T-helper 9 cell (primary cell): ENCODE data around the gene PLA1A.
"Not testable (repeated sequence)": the region's sequence is repeated elsewhere in the genome, so short reads cannot be mapped to it uniquely, and the experiment has no call there.

ENCODE experiments used
- DNase-seq: peaks from one replicate; pipeline ENCODE4 v3.0.0-alpha.2; 2020

The PLA1A gene

GRCh38 chr3:119580067-119580760 lies 17.5 kb upstream of the PLA1A start:
- DNase-seq: no peak

- DNase-seq: no peak
Observed at GRCh38 chr3:119582178-119582577, 15.5 kb upstream of the PLA1A start.

DNA sequence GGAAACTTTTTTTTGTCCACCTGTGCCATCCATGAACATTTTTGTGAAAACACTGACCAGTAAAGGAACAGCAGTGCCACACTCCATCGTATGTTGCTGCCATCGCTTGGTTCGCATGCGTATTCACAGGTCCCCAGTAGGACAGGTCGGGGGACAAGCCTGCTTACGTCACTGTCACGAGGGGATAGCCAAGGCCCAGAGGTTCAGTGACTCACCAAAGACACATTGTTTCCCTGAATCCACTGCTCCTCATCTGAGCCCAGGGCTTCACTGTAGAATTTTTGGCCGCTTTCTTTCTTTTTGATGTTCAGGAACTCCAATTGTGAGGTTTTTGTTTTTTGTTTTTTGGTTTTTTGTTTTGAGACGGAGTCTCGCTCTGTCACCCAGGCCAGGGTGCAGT lies 12.5 kb upstream of the PLA1A start:
- DNase-seq: no peak

DNA sequence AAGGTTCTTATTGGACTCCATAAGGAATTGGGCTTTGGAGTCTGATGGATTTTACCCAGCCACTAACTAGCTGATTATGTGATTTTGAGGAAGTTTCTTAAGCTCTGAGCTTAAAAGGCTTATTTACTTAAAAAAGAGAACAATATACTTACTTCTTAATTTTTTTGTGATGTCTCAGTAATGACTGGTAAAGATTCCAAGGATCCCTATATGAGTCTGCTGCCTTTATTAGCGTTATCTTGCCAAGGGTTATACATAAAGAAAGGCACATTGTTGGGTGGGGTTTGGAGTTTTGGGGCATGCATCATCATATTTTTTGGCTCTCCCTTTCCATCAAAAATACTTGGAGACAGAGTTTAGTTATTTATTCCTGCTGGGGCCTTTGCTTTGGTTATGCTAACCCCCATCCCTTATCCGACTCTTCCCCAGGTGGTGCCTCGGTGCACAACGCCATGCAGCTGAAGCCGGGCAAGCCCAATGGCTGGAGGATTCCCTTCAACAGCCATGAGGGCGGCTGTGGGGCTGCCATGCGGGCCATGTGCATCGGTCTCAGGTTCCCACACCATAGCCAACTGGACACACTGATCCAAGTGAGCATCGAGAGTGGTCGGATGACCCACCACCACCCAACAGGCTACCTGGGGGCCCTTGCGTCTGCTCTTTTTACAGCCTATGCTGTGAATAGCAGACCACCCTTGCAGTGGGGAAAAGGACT lies 11.7 kb upstream of the PLA1A start:
- DNase-seq: no peak

GRCh38 chr3:119586733-119587172 lies 10.9 kb upstream of the PLA1A start:
- no peak for DNase-seq

DNA sequence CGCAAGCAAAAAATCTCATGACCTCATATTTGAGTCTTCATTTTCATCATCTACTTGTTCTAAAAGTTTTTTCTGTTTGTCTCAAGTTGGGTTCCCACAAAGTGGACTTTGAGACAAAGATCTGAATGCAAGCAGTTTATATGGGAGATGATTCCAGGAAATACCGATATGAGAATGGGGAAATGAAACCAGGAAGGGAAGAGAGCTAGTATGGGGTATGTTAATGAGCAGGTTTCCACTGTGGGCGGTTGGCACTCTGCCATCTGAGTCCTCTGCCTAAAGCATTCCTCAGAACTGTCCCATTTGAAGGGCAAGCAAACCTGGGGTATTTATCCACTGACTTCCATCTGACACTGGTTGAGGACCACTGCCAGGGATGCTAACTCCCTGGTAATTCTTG lies 9.6 kb upstream of the PLA1A start:
- DNase-seq: no peak

- no peak for DNase-seq
Observed at GRCh38 chr3:119589102-119589773, 8.4 kb upstream of the PLA1A start.

- DNase-seq: no peak
Observed at GRCh38 chr3:119590706-119591105, 7.0 kb upstream of the PLA1A start.

GRCh38 chr3:119592861-119593260 lies 4.8 kb upstream of the PLA1A start:
- DNase-seq: no peak

GRCh38 chr3:119594066-119594465 lies 3.6 kb upstream of the PLA1A start:
- DNase-seq: no peak

DNA sequence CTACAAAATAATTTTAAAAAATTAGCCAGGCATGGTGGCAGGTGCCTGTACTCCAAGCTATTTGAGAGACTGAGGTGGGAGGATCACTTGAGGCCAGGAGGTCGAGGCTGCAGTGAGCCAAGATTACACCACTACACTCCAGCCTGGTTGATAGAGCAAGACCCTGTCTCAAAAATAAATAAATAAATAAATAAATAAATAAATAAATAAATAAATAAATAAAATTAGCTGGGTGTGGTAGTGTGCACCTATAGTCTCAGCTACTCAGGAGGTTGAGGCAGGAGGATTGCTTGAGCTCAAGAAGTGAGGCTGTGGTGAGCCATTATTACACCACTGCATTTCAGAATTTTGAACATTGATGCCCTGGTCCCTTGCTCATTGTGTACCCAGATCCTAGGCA lies 2.8 kb upstream of the PLA1A start:
- DNase-seq: not testable (repeated sequence)

GRCh38 chr3:119595639-119596334 lies 1.9 kb upstream of the PLA1A start:
- no peak for DNase-seq

- DNase-seq: no peak
Observed at GRCh38 chr3:119596398-119596797, 1.3 kb upstream of the PLA1A start.

DNA sequence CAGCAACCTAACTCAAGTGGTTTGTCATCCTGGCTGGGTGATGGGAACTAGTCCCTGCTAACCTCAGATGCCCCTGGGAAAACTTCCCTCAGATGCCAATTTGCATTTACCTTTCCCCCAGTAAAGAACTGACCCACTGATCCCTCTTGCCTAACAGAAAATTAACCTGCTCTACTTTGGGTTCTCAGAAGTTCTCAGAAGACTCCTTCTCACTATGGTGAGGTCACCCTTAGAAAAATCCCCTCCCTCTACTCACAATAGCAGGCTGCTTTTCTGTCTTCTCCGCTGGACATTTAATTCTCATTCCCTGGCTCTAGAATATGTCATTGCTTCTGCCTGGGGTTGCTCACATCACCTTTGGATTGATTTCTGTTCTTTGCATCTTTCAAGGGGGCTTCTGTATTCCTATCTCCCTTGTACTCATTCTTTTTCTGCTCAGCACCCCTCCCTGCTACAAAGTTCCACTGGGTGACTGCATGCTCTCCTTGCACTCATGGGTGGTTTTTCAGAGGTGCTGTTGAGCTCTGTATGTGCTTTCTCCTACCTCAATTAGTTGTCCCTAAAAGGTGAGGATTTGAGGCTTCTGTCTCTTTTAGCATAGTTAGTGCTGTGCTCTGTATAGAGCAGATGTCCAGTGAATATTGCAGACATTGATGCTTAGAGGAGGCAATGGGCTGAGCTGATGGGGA lies 869 bp downstream of the PLA1A start:
- no peak for DNase-seq

- no peak for DNase-seq
Observed at GRCh38 chr3:119599558-119600174, 2.0 kb downstream of the PLA1A start.

GRCh38 chr3:119600732-119601131 lies 3.0 kb downstream of the PLA1A start:
- no peak for DNase-seq

DNA sequence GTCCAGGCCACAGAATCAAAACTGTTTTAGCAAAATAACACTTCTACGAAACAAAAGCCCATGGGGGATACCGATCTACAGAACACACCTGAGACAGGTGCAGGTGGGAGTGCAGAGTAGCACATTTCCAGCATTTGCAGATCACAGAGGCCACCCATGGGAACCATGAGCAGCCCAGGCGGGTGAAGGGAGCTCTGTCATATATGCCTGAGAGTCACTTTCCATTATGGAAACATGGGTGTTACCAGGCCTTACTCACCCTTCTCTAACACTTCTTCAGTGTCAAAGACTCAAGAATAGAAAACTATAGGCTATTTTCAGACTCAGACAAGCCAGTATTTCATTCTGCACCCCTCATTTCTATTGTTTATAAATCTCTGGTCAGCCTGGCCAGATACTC lies 3.5 kb downstream of the PLA1A start:
- DNase-seq: no peak

DNA sequence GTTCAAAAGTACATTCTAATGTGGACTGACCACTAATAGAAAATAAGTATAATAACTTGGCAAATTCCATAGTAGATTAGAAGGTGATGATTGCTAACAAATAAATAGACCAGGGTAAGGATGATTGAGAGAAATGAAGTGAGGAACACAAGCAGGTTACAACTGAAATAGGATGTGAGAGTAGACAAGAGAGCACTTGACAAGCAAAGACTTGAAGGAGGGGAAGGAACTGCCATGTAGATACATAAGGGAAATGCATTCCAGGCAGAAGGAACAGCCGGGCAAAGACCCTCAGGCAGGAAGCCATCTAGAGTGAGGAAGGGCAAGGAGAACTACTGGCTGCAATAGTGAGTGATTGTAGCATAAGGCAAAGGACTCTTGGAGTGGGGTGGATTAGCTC lies 5.0 kb downstream of the PLA1A start:
- DNase-seq: no peak

DNA sequence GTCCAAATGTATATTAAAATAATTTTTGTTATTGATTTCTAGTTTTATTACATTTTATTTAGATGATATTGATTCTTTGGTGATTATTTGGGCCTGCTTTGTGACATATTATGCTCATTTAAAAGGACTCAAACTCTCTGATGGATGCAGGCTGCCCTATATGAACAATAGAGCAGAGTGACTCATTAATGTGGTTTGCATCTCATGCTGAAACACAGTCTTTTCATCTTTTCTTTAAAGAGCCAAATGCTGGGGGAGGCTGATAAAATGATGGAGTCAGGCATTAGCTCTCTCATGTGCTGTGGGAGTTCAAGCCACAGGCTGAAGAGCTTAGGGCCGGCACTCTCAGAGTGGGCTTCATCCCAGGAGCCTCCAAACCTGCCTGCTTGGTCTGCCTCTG lies 7.2 kb downstream of the PLA1A start:
- DNase-seq: no peak

DNA sequence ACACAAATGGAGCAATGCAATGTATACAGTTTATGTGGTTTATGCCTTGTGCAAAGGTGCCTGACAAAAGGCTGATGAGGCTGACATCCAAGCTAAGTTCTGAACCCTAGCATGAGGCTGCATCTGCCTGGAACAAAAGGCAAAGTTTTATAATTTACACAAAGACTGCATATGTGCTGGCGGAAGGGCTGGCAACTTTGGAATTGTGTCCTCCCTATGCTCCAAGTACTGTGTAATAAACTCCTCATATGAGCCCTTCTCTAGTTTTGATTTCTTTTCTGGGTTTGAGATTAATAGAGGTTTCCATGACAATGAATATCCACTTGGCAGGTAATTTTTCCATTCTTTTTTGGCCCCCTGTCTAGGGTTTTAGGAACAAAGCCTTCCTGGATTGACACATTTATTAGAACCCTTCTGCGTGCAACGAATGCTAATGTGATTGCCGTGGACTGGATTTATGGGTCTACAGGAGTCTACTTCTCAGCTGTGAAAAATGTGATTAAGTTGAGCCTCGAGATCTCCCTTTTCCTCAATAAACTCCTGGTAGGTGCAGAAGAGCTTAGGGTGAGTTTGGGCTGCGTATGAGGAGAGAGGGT lies 10.8 kb downstream of the PLA1A start:
- no peak for DNase-seq

DNA sequence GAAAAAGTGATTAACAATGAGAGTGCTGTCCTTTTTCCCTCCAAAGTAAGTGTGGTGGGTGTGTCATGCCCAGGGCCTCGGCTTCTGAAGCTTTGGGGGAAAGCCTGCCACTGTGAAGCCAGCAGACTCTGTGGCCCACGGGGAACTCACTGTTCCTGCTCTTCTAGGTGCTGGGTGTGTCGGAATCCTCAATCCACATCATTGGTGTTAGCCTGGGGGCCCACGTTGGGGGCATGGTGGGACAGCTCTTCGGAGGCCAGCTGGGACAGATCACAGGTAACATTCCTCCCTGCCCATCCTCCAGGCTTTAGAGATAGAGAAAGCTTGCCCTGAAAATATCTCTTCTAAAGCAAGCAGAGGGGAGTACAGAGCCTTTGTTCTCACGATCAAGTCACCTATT lies 11.6 kb downstream of the PLA1A start:
- no peak for DNase-seq

- DNase-seq: no peak
Observed at GRCh38 chr3:119611664-119612063, 14.0 kb downstream of the PLA1A start.
